ENCODE data around the gene NCAM1.
"Not testable (repeated sequence)": the region's sequence is repeated elsewhere in the genome, so short reads cannot be mapped to it uniquely, and the experiment has no call there.

Gene NCAM1

DNA sequence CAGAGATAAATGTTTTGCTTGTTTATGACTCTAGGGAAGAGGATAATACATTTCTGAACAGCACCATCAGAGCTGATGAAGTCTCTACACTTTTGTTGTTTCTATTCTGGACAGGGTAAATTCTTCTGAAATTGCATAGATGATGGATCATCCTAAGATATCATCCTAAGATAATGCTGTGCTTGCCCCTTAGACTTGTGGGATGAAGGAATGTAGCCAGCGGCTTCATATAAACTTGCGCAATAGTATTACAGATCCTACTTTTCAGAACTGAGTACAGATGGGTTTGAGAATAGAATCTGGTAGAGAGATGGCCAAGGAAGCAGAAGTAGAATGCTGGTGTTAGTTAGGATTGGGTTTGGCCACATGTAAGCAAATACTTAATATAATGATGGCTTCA lies 61.0 kb downstream of the NCAM1 start:
- no peak for DNase-seq (ENCODE audit: low spot score)

GRCh38 chr11:113023228-113023627 lies 62.0 kb downstream of the NCAM1 start:
- no peak for DNase-seq (ENCODE audit: low spot score)

GRCh38 chr11:113023986-113024385 lies 62.8 kb downstream of the NCAM1 start:
- DNase-seq (ENCODE audit: low spot score) = no peak

DNA sequence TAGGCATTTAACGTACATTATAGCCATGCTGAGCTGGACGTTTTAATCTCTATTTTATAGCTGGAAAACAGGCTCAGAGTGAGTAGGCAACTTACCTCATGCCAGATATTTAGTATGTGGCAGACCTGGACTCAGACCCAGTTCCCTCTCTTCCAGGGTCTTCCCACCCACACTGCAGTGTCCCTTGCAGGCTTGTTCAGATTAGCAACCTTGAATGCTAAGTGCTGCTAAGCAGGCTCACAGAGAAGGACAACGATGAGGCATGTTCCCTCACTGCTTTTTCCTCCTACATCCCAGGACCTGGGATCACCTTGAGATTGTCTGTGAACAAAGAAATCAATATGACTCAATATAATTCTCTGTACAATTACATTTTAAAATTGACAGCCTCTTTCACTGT lies 65.6 kb downstream of the NCAM1 start:
- DNase-seq (ENCODE audit: low spot score) = no peak

GRCh38 chr11:113034576-113034975 lies 73.4 kb downstream of the NCAM1 start:
- DNase-seq (ENCODE audit: low spot score) = no peak

DNA sequence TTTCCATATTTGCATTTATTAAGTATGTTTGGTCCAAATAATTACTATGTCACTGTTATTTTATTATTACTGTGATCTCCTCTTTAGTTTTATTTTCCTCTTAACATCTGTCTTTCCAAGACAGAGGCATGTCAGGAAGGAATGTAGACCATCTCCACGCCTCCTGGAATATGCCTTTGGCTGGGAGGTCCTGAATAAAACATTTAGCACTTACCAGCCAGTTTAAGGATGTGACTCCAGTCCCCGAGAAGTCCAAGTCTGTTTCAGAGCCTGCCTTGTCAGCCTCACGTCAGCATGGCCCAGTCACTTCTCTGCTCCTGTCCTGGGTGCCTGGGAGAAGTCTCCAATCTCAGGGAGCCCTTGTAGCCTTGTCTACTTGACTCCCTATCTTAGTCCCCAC lies 74.5 kb downstream of the NCAM1 start:
- DNase-seq (ENCODE audit: low spot score) = no peak

- no peak for DNase-seq (ENCODE audit: low spot score)
Measured at GRCh38 chr11:113043698-113044097, 82.5 kb downstream of the NCAM1 start.

- DNase-seq (ENCODE audit: low spot score) = no peak
Measured at GRCh38 chr11:113045146-113045545, 83.9 kb downstream of the NCAM1 start.

DNA sequence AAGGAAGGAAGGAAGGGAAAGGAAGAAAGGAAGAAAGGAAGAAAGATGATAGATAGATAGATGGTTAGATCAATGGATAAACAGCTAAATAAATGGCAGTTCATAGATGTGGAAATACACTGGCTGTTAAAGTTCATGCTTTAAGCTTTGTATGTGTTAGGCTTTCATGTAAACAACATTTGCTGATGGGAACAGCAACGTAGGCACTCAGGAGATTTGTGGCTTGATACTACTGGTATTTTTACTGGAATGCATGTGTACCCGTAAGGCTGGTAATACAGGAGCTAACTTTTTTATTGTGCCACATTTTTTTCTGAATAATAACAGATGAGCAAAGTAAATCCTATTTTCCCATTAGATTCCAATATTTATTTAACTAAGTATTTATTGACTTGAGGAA lies 85.6 kb downstream of the NCAM1 start:
- DNase-seq (ENCODE audit: low spot score) = no peak

DNA sequence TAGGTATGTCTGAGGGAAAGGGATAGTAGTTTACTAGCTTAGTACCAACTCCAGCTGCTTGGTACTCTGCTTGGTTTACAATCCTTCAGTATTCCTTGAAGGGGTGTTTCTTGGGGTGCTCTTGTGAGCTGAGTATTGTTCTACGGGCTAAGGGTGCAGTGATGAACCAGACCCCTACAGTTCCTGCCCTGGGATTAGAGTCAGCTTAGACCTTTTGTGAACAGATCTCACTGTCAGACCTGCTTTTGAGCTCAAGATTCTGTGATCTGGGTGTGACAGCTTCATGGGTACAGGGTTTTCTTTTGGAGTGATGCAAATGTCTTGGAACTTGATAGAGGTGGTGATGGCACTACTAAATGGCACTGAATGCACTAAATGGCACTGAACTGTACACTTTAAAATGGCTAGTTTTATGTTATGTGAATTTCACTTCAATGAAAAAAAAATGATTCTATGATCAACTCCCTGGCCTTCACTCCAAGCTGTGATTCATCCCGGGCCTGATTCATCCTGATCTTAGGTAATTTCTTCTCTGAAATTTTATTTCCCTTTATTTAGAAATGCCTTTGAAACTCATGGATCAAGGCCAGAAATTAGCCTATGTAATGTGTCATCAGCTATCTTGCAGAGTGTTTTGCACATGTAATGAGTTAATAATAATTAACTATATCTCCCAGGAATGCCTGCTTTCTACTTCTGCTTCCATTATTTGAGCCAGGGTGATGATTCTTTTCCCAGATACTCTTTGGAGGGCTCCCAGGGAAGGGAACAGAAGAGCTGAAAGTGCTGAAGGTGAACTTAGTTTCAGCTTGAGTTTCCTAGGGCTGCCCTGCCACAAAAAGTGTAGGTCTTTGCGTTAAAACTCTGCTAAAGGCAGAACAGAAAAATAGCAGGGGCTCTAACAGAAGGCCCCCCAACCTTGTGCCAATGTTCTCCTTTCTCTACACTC lies 87.9 kb downstream of the NCAM1 start:
- no peak for DNase-seq (ENCODE audit: low spot score)

DNA sequence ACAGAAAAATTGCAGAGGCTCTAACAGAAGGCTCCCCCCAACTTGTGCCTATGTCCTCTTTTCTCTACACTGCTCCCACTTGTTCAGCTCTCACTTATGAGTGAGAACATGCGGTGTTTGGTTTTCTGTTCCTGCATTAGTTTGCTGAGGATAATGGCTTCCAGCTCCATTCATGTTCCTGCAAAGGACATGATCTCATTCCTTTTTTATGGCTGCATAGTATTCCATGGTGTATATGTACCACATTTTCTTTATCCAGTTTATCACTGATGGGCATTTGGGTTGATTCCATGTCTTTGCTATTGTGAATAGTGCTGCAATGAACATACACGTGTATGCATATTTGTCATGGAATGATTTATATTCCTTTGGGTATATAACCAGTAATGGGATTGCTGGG lies 91.8 kb downstream of the NCAM1 start:
- DNase-seq (ENCODE audit: low spot score) = not testable (repeated sequence)

- no peak for DNase-seq (ENCODE audit: low spot score)
Measured at GRCh38 chr11:113057038-113057437, 95.8 kb downstream of the NCAM1 start.

DNA sequence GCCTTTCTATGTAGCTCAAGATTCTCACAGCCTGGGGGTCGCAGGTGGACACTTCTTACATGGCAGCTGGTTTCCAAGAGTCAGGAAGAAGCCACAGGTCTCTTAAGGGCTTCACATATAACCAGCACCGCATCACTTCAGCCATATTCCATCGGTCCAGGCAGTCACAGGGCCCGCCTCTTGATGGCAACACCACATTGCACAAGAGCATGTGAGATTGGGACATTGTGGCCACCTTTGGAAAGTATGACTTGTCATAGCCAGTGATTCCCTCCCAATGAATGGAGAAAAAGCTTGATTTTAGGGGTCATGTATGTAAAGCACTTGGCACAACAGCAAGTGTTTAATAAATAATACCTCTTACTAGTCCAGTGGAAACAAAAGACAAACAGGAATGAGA lies 98.3 kb downstream of the NCAM1 start:
- no peak for DNase-seq (ENCODE audit: low spot score)

DNA sequence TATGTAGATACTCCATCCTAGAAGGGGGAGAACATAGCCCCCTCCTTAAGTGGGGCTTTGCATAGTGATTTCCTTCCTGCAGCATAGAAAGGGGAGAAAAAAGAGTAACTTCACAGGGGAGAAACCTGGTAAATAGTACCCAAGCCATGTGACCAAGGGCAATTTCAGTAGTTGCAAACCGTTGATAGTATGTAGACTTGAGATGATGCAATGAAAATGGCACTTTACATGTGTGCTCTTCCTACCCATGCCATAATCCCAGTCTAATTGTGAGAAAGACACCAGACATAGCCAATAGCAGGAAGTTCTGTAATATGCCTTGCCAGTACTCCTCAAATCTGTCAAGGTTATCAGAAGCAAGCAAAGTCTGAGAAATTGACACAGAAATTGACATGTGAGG lies 104.1 kb downstream of the NCAM1 start:
- no peak for DNase-seq (ENCODE audit: low spot score)

DNA sequence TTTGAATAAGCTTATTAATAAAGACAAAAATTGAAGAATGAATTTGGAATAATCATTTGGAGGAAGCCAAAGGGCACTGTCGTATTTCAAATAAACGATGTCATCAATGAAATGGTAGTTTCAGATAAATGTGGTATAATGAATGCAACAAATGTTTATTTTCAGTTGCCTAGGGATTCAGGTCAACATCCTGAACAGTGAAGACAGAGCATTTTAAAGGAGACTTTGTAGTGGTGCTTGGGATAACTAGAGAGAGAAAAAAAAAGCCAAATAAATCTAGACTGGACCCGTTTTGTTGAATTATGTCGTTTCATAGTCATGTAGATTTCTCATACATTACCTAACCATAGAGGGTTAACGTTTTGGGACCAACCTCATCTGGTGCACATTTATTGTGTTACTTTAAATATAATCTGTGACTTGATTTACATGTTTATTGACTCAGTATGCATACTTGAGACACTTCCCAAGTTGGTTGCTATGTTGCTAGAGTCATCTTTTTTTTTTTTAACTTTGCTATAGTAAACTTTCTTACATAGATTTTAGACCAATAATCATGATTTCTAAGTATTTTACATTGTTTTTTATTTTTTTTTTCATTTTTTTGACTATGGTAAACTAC lies 111.1 kb downstream of the NCAM1 start:
- no peak for DNase-seq (ENCODE audit: low spot score)

DNA sequence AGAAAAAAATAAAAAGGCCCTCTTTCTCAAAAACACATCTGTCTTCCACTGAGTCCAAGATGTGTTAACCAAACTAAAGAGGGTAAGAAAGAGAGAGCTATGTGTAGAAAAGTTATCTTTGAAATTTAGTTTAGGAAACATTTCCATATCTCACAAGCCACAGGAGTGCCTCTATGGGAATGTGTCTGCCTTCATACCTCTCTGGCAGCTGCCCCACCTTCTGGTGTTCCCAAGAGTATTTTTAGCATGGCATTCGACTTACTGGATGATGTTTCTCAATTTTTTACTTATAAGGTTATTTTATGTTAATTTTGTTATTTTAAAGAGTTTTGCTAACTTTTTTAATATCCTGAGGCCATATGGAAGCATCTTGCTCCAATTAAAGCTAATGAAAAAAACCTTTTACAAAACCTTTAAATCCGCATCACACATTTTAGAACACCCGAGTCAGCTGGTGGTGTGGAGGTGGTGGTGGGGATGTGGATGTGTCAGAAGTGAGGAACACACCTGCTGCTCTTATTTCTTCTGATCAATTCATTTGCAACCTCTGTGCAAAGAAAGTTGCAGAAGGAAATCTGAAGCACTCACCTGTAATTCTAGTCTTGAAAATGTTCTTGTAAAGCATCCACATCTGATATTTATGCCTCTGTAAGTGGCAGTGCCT lies 112.2 kb downstream of the NCAM1 start:
- no peak for DNase-seq (ENCODE audit: low spot score)

DNA sequence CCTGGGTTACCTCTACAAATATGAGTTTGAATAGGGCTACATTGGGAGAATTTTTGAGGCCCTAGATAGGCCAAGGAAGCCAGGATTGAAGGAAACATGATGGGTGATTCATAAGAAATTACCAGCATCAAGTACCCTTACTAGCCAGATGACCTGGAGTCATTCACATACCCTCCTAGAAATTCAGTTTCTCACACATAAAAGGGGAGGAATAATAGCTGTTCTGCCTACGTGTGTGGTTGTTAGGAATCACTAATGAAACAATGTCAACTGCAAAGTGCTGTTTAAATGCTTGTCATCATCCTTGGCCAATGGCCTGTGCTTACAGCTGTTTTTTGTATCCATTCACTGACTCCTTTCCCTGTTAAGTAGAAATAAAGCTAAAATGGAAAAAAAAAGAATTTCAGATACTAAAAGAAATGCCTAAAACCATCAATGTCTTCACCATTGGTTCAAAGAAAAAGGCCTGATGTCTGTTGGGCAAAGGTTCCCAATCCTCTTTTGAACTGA lies 114.4 kb downstream of the NCAM1 start:
- no peak for DNase-seq (ENCODE audit: low spot score)

DNA sequence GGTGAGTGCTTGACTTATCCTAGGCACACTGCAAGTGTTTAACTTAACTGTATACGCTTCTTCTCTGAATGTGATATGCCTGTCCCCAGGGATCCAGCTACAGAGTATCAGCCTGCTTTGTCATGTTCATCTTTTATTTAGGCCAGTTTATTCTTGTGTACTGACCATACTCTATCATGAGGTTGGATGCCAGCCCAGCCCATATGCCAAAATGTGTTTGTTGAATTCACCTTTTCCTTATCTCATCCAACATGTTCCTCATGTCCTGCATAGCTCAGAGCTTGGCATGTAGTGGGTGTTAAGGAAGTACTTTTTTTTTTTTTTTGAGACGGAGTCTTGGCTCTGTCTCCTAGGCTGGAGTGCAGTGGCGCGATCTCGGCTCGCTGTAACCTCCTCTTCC lies 116.2 kb downstream of the NCAM1 start:
- DNase-seq (ENCODE audit: low spot score) = no peak

DNA sequence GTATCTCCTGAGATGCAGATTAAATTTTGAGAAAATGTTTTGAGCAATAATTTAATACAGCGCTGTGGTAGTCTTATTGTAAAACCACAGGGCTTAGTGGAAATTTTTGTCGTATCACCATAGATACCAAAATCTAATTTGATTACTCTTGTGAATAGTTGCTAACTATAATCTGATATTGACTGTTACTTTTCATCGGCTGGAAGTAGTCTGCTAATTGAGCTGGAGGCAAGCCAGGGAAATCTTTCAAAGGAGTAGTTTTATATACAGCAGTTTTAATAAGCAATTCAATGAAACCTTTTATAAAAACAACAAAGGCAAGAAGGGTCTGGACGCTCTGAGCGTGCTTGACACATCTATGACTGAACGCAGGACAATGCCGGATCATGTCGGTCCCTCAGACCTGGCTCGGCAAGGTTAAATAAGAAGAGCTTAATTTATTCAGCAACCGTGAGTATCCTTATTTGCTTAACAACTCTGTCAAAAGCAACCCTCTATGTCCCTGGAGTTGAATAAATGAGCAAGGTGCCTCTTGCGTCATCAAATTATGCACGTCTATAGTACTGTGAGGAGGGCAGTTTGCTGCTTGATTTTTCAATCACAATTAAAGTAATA lies 121.2 kb downstream of the NCAM1 start:
- DNase-seq (ENCODE audit: low spot score) = no peak

DNA sequence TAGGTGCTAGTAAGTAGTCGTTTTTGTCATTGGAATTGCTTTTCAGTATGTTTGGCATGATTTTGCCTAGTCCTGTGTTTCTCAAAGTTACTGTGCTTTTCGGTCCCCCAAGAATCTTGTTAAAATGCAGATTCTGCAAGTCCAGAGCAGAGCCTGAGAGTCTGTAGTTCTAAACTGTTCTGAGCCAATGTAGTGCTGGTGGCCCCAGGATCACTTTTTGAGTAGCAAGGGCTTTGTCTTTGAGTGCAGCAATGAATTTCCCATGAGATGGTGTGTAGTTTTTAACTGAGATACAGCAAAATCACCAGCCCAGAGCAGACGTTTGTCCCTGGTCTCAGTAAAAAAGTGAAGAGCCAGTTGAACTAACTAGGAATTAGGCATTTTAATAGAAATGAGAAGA lies 122.4 kb downstream of the NCAM1 start:
- DNase-seq (ENCODE audit: low spot score) = no peak

GRCh38 chr11:113084297-113084696 lies 123.1 kb downstream of the NCAM1 start:
- no peak for DNase-seq (ENCODE audit: low spot score)

DNA sequence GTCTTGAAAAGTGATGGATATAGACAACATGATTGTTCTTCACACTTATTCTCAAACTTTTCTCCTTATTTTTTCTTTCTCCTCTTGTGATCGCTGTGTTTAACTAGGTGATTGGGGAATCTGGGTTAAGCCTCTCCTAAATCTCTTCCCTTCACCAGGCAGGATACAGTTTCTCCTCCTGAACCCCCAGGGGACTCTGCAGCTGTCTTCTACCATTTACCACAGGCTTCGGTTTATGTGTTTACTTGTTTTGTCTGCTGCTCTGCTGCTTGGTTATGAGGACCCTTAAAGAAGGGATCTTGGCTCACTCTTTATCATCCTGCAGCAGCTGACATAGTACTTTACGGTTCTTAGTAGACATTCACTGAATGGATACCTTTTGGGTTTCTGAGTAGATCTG lies 124.2 kb downstream of the NCAM1 start:
- DNase-seq (ENCODE audit: low spot score) = no peak
